ENCODE results near the gene LRP5. TPM values are rescaled to one million over a fixed set of nuclear protein-coding genes. Genes with fewer than 3 reads are reported as not detected.

The LRP5 gene
- total and polyA plus RNA-seq, 2 experiments from 2014 or later = 26.9 to 51.1 TPM

DNA sequence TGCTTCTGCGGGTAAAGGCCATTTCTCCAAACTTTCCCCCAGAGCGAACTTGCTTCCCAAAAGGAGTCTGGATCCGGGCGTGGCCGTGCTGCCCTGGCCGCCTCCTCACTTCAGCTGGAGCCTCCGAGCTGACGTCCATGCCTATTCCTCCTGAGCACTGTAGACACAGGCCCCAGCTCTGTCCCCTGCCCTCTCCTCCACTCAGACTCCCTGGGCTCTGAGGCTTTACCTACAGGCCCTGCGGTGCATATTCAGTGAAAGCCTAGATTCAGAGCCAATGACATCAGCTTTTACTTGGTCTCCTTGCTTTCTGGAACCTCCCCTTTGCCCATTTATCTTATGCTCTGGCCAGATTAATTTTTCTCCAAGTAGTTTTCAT is 9.7 kb downstream of the LRP5 start:
- Histone ChIP-seq H3K79me2 (replicated peaks; ENCODE audit: insufficient read depth) (peaks cover 90% of the 10 kb centered on the region), H3F3A (replicated peaks; ENCODE audit: low read depth) (no peaks in the 10 kb centered on the region), H3K36me3 (ENCODE audit: insufficient read depth) (no peaks in the 10 kb centered on the region), H3K9me2 (ENCODE audit: insufficient read depth) (no peaks in the 10 kb centered on the region), H2AFZ (no peak overlapping the region), H4K20me1 (replicated peaks; ENCODE audit: insufficient read depth) (peaks cover 3% of the 10 kb centered on the region), H3K4me1 (ENCODE audit: insufficient read depth) (peaks cover 14% of the 10 kb centered on the region; the same call in 1 of the 2 replicates), H3K27me3 (ENCODE audit: insufficient read depth) (no peaks in the 10 kb centered on the region), H3K4me2 (no peak overlapping the region), H3K27ac (ENCODE audit: low read depth) (no peak overlapping the region), H3K4me3 (no peak overlapping the region)
- H3K27ac Mint-ChIP-seq = no peak overlapping the region; the same call in 1 of the 2 replicates
- no peaks in the 10 kb centered on the region; the same call in 2 of the 3 replicates for H3K9me3 Mint-ChIP-seq
- no peak overlapping the region for H3K4me3 Mint-ChIP-seq
- H3K4me1 Mint-ChIP-seq = peaks cover 35% of the 10 kb centered on the region
- no peak; the same call in 2 of the 3 replicates for ATAC-seq
- no peak for TF ChIP-seq EZH2 (IDR thresholded peaks at IDR 0.05; ENCODE audit: low read depth, unreplicated experiment)
- TF ChIP-seq, protein P1, sequence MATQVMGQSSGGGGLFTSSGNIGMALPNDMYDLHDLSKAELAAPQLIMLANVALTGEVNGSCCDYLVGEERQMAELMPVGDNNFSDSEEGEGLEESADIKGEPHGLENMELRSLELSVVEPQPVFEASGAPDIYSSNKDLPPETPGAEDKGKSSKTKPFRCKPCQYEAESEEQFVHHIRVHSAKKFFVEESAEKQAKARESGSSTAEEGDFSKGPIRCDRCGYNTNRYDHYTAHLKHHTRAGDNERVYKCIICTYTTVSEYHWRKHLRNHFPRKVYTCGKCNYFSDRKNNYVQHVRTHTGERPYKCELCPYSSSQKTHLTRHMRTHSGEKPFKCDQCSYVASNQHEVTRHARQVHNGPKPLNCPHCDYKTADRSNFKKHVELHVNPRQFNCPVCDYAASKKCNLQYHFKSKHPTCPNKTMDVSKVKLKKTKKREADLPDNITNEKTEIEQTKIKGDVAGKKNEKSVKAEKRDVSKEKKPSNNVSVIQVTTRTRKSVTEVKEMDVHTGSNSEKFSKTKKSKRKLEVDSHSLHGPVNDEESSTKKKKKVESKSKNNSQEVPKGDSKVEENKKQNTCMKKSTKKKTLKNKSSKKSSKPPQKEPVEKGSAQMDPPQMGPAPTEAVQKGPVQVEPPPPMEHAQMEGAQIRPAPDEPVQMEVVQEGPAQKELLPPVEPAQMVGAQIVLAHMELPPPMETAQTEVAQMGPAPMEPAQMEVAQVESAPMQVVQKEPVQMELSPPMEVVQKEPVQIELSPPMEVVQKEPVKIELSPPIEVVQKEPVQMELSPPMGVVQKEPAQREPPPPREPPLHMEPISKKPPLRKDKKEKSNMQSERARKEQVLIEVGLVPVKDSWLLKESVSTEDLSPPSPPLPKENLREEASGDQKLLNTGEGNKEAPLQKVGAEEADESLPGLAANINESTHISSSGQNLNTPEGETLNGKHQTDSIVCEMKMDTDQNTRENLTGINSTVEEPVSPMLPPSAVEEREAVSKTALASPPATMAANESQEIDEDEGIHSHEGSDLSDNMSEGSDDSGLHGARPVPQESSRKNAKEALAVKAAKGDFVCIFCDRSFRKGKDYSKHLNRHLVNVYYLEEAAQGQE (IDR thresholded peaks at IDR 0.05; ENCODE audit: unreplicated experiment) = no peak
- no peak for DNase-seq (ENCODE audit: low spot score)
- peaks cover 6% of the 10 kb centered on the region for H3K27me3 Mint-ChIP-seq (ENCODE audit: insufficient read depth, low read depth, poor library complexity)
- peaks cover 19% of the 10 kb centered on the region for H3K36me3 Mint-ChIP-seq (ENCODE audit: low read depth)

DNA sequence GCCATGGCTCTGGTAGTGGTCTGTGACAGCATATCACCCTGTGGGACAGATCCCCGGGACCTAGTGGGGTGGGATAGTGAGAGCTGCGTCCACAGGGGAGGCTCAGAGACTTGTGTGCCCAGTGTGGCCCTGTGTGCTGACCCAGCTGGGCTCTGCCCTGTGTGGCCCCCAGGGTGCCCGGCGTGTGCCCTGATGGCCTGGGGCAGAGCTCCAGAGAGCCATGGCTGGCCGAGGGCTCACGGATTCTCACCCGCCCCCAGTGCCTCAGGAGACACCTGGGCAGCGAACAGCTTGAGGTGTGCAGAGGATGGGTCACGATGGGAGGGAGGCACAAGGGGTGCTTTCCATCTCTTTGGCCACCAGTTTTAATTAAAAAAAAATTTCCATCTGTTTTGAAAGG is 11.8 kb downstream of the LRP5 start:
- ATAC-seq = no peak
- Histone ChIP-seq H3K4me2 (no peak overlapping the region), H4K20me1 (replicated peaks; ENCODE audit: insufficient read depth) (peaks cover 3% of the 10 kb centered on the region), H3K79me2 (replicated peaks; ENCODE audit: insufficient read depth) (peaks cover 85% of the 10 kb centered on the region), H3K36me3 (ENCODE audit: insufficient read depth) (no peaks in the 10 kb centered on the region), H3K27me3 (ENCODE audit: insufficient read depth) (no peaks in the 10 kb centered on the region), H3K4me3 (no peak overlapping the region), H3K27ac (ENCODE audit: low read depth) (no peak overlapping the region), H2AFZ (no peak overlapping the region), H3F3A (replicated peaks; ENCODE audit: low read depth) (no peaks in the 10 kb centered on the region), H3K4me1 (ENCODE audit: insufficient read depth) (peaks cover 21% of the 10 kb centered on the region), H3K9me2 (ENCODE audit: insufficient read depth) (no peaks in the 10 kb centered on the region)
- Mint-ChIP-seq H3K4me1 (peaks cover 49% of the 10 kb centered on the region), H3K36me3 (ENCODE audit: low read depth) (peaks cover 19% of the 10 kb centered on the region), H3K4me3 (no peak overlapping the region), H3K9me3 (no peaks in the 10 kb centered on the region; the same call in 2 of the 3 replicates), H3K27me3 (ENCODE audit: insufficient read depth, low read depth, poor library complexity) (peaks cover 7% of the 10 kb centered on the region), H3K27ac (no peak overlapping the region; the same call in 1 of the 2 replicates)
- no peak for DNase-seq (ENCODE audit: low spot score)
- TF ChIP-seq STAT1 (IDR thresholded peaks at IDR 0.05; ENCODE audit: unreplicated experiment) = no peak
- no peak for TF ChIP-seq EZH2 (IDR thresholded peaks at IDR 0.05; ENCODE audit: low read depth, unreplicated experiment)

DNA sequence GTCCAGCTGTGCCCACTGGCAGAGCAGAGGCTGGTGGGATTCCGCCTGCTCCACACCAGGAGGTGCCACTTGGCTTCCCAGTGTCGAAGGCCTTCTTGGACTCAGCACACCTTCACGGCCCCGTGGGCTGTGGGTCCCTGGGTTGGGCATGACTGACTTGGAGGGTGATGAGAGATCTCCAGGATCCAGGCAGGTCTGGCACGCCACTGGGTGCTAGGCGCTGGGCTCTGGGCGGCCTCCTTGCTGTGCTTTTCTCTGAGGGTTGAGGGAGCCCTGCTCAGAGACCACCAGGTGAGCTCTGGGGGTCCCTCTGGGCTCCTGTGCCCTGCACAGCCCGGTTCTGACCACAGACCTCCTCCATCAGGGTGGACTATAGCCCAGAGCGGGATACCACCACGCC is 12.3 kb downstream of the LRP5 start:
- Histone ChIP-seq H3F3A (replicated peaks; ENCODE audit: low read depth) (no peaks in the 10 kb centered on the region), H2AFZ (no peak overlapping the region), H3K27ac (ENCODE audit: low read depth) (no peak overlapping the region), H3K79me2 (replicated peaks; ENCODE audit: insufficient read depth) (peaks cover 85% of the 10 kb centered on the region), H3K4me1 (ENCODE audit: insufficient read depth) (peaks cover 25% of the 10 kb centered on the region), H3K9me2 (ENCODE audit: insufficient read depth) (no peaks in the 10 kb centered on the region), H3K27me3 (ENCODE audit: insufficient read depth) (no peaks in the 10 kb centered on the region), H3K4me3 (no peak overlapping the region), H3K4me2 (no peak overlapping the region), H3K36me3 (ENCODE audit: insufficient read depth) (no peaks in the 10 kb centered on the region), H4K20me1 (replicated peaks; ENCODE audit: insufficient read depth) (peaks cover 3% of the 10 kb centered on the region)
- H3K9me3 Mint-ChIP-seq = no peaks in the 10 kb centered on the region; the same call in 2 of the 3 replicates
- H3K27ac Mint-ChIP-seq = no peak overlapping the region
- peaks cover 53% of the 10 kb centered on the region for H3K4me1 Mint-ChIP-seq
- peaks cover 17% of the 10 kb centered on the region for H3K36me3 Mint-ChIP-seq (ENCODE audit: low read depth)
- ATAC-seq = no peak
- no peak overlapping the region for H3K4me3 Mint-ChIP-seq
- H3K27me3 Mint-ChIP-seq (ENCODE audit: insufficient read depth, low read depth, poor library complexity) = peaks cover 7% of the 10 kb centered on the region
- no peak for DNase-seq (ENCODE audit: low spot score)
- TF ChIP-seq, protein P2, sequence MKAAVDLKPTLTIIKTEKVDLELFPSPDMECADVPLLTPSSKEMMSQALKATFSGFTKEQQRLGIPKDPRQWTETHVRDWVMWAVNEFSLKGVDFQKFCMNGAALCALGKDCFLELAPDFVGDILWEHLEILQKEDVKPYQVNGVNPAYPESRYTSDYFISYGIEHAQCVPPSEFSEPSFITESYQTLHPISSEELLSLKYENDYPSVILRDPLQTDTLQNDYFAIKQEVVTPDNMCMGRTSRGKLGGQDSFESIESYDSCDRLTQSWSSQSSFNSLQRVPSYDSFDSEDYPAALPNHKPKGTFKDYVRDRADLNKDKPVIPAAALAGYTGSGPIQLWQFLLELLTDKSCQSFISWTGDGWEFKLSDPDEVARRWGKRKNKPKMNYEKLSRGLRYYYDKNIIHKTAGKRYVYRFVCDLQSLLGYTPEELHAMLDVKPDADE (IDR thresholded peaks at IDR 0.05) = no peak
- TF ChIP-seq POLR2AphosphoS5 (IDR thresholded peaks at IDR 0.05; ENCODE audit: low read depth) (no peak), JUNB (IDR thresholded peaks at IDR 0.05; ENCODE audit: unreplicated experiment) (no peak), ZNF114 (CRISPR knock-in tag; IDR thresholded peaks at IDR 0.05) (no peak), EZH2phosphoT487 (IDR thresholded peaks at IDR 0.05; ENCODE audit: unreplicated experiment) (no peak), STAT1 (IDR thresholded peaks at IDR 0.05; ENCODE audit: unreplicated experiment) (no peak)
- TF ChIP-seq, protein P3, sequence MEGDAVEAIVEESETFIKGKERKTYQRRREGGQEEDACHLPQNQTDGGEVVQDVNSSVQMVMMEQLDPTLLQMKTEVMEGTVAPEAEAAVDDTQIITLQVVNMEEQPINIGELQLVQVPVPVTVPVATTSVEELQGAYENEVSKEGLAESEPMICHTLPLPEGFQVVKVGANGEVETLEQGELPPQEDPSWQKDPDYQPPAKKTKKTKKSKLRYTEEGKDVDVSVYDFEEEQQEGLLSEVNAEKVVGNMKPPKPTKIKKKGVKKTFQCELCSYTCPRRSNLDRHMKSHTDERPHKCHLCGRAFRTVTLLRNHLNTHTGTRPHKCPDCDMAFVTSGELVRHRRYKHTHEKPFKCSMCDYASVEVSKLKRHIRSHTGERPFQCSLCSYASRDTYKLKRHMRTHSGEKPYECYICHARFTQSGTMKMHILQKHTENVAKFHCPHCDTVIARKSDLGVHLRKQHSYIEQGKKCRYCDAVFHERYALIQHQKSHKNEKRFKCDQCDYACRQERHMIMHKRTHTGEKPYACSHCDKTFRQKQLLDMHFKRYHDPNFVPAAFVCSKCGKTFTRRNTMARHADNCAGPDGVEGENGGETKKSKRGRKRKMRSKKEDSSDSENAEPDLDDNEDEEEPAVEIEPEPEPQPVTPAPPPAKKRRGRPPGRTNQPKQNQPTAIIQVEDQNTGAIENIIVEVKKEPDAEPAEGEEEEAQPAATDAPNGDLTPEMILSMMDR (conservative IDR thresholded peaks at IDR 0.05; ENCODE audit: low read depth in 2 of 2) = no peak
